BLaER1 treated with 17β-estradiol and CSF1 and Interleukin-3, amounts not matched to agents 10 nM and 100 nM (cell line): ENCODE data around the gene PLA2R1.

ENCODE experiments used
- H3K27ac ChIP-seq, 11 experiments: shearing (Covaris generic); formaldehyde crosslinking; 2 replicates each; pipeline ENCODE4 v1.8.1; 2022
- H3K27me3 ChIP-seq, 11 experiments: shearing (Covaris generic); formaldehyde crosslinking; 2 replicates each; pipeline ENCODE4 v1.8.1; 2022
- H3K36me3 ChIP-seq, 11 experiments: shearing (Covaris generic); formaldehyde crosslinking; 2 replicates each; pipeline ENCODE4 v1.8.1; 2022
- H3K4me1 ChIP-seq, 10 experiments: shearing (Covaris generic); formaldehyde crosslinking; 2 replicates each; pipeline ENCODE4 v1.8.1; 2022
- H3K4me2 ChIP-seq, 11 experiments: shearing (Covaris generic); formaldehyde crosslinking; 2 replicates each; pipeline ENCODE4 v1.8.1; 2022
- H3K4me3 ChIP-seq, 10 experiments: shearing (Covaris generic); formaldehyde crosslinking; 2 replicates each; pipeline ENCODE4 v1.8.1; 2022
- H3K9ac ChIP-seq, 11 experiments: shearing (Covaris generic); formaldehyde crosslinking; 2 replicates each; pipeline ENCODE4 v1.8.1; 2022
- H3K9me3 ChIP-seq, 11 experiments: shearing (Covaris generic); formaldehyde crosslinking; replicated peaks in 1 of 11; 2 replicates each; pipeline ENCODE4 v1.8.1; 2022
- H4K20me1 ChIP-seq, 11 experiments: shearing (Covaris generic); formaldehyde crosslinking; 2 replicates each; pipeline ENCODE4 v1.8.1; 2022
- Cebpa-rat ChIP-seq, 11 experiments: shearing (Covaris generic); IDR thresholded peaks; 2 replicates each; pipeline ENCODE4 v1.8.1; 2022

PLA2R1 gene

DNA sequence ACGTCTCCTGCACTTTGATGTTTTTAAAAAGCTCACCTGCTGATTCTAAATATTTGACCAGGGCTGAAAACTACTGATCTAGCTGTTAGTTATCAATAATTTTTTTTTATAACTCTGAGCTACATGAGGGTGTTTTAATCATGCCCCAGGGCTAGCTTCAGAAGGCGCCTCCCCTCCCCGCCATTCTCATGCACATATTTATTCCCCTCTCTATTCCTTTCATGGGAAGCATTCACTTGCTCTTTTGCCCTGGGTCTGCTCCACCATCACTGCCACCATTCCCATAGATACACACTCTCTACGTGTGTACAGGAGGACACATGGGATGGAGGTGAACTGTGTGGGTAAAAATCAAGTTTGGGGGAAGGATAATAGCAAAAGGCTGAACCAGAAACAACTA is 101.0 kb downstream of the PLA2R1 start:
- peaks cover 0 to 48% (median 20%) of the 10 kb centered on the region in 10 experiments; a peak in 13 of 20 replicates for H3K4me1 ChIP-seq
- H3K9ac ChIP-seq: no peak overlapping the region
- H3K27ac ChIP-seq: peak overlapping the region in 2 of 11 experiments; percentile 34 to 66; a peak in 5 of 22 replicates
- H3K4me3 ChIP-seq: no peak overlapping the region
- H3K4me2 ChIP-seq: peak overlapping the region in 4 of 11 experiments; percentile 54 to 80 (median 71); a peak in 8 of 22 replicates
- TF ChIP-seq Cebpa-rat (IDR thresholded peaks at IDR 0.05): no peak
- H4K20me1 ChIP-seq: no peaks in the 10 kb centered on the region
- no peaks in the 10 kb centered on the region for H3K36me3 ChIP-seq
- no peaks in the 10 kb centered on the region for H3K9me3 ChIP-seq
- H3K27me3 ChIP-seq: no peaks in the 10 kb centered on the region

GRCh38 chr2:159961037-159961436 is 101.4 kb downstream of the PLA2R1 start:
- Histone ChIP-seq H3K9me3 (no peaks in the 10 kb centered on the region), H3K27ac (peak overlapping the region in 4 of 11 experiments; percentile 28 to 66 (median 36); a peak in 6 of 22 replicates), H3K4me1 (peaks cover 0 to 48% (median 20%) of the 10 kb centered on the region in 10 experiments; a peak in 13 of 20 replicates), H3K9ac (peak overlapping the region in 1 of 11 experiments; percentile 42; a peak in 1 of 22 replicates), H3K4me2 (peak overlapping the region in 6 of 11 experiments; percentile 19 to 80 (median 62); a peak in 11 of 22 replicates), H4K20me1 (no peaks in the 10 kb centered on the region), H3K27me3 (no peaks in the 10 kb centered on the region), H3K4me3 (no peak overlapping the region), H3K36me3 (no peaks in the 10 kb centered on the region)
- no peak for TF ChIP-seq Cebpa-rat (IDR thresholded peaks at IDR 0.05)

- Histone ChIP-seq H3K9ac (peak overlapping the region in 1 of 11 experiments; percentile 42; a peak in 1 of 22 replicates), H3K4me1 (peaks cover 0 to 48% (median 20%) of the 10 kb centered on the region in 10 experiments; a peak in 13 of 20 replicates), H3K9me3 (no peaks in the 10 kb centered on the region), H3K36me3 (no peaks in the 10 kb centered on the region), H3K27ac (peak overlapping the region in 4 of 11 experiments; percentile 28 to 66 (median 36); a peak in 5 of 22 replicates), H3K27me3 (no peaks in the 10 kb centered on the region), H3K4me3 (no peak overlapping the region), H4K20me1 (no peaks in the 10 kb centered on the region), H3K4me2 (peak overlapping the region in 7 of 11 experiments; percentile 16 to 80 (median 54); a peak in 13 of 22 replicates)
- no peak for TF ChIP-seq Cebpa-rat (IDR thresholded peaks at IDR 0.05)
These were observed 102.0 kb downstream of the PLA2R1 start for GRCh38 chr2:159960414-159960813.

- Histone ChIP-seq H3K4me3 (no peak overlapping the region), H3K27me3 (no peaks in the 10 kb centered on the region), H3K36me3 (no peaks in the 10 kb centered on the region), H3K4me2 (peak overlapping the region in 6 of 11 experiments; percentile 5 to 80 (median 62); a peak in 9 of 22 replicates), H3K9ac (no peak overlapping the region), H3K4me1 (peaks cover 0 to 47% (median 20%) of the 10 kb centered on the region in 10 experiments; a peak in 13 of 20 replicates), H3K27ac (peak overlapping the region in 3 of 11 experiments; percentile 6 to 66 (median 22); a peak in 3 of 22 replicates), H3K9me3 (no peaks in the 10 kb centered on the region), H4K20me1 (no peaks in the 10 kb centered on the region)
- TF ChIP-seq Cebpa-rat (IDR thresholded peaks at IDR 0.05): no peak
These were observed 103.3 kb downstream of the PLA2R1 start for GRCh38 chr2:159959136-159959535.

DNA sequence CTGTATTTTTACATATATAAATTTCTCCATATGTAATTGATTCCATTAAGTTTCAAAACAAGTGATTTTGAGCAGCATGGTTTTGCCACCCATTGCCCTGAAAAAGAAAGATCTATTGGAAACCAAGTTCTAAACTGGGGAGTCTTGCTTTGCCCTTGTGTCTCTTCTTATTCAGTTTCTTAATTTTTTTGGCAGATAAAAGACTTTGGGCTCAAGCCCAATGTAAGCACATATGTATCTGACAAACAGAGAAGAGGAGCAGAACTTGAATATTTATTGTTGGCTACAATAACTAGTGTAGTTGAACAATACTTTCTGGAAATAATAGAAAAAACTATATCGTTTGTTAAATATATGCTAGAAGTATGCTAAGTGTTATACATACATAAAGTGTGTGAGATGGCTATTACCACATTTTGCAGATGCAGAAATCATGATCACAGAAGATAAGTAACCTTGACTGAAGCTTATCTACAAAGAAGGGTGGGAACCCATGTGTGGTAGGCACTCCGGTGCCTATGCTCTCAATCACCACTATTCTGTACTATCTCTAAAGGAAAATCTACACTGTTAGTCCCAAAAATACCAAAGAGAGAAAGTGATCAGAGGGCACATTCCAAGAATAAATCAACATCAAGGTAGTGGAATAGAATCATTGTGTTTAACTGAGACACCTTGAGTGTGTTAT is 109.1 kb downstream of the PLA2R1 start:
- Histone ChIP-seq H4K20me1 (no peaks in the 10 kb centered on the region), H3K4me3 (no peak overlapping the region), H3K4me1 (peaks cover 0 to 8% (median 0%) of the 10 kb centered on the region in 10 experiments; a peak in 5 of 20 replicates), H3K27ac (no peak overlapping the region), H3K9me3 (no peaks in the 10 kb centered on the region), H3K36me3 (no peaks in the 10 kb centered on the region), H3K9ac (no peak overlapping the region), H3K27me3 (no peaks in the 10 kb centered on the region), H3K4me2 (no peak overlapping the region)
- no peak for TF ChIP-seq Cebpa-rat (IDR thresholded peaks at IDR 0.05)

- H3K9me3 ChIP-seq: no peaks in the 10 kb centered on the region
- TF ChIP-seq Cebpa-rat (IDR thresholded peaks at IDR 0.05): no peak
- no peak overlapping the region for H3K9ac ChIP-seq
- H3K4me2 ChIP-seq: no peak overlapping the region
- H3K27ac ChIP-seq: no peak overlapping the region
- H3K27me3 ChIP-seq: no peaks in the 10 kb centered on the region
- peaks cover 0 to 5% (median 0%) of the 10 kb centered on the region in 10 experiments; a peak in 3 of 20 replicates for H3K4me1 ChIP-seq
- H4K20me1 ChIP-seq: no peaks in the 10 kb centered on the region
- no peaks in the 10 kb centered on the region for H3K36me3 ChIP-seq
- H3K4me3 ChIP-seq: no peak overlapping the region
These were observed 116.0 kb downstream of the PLA2R1 start for GRCh38 chr2:159946326-159946999.

DNA sequence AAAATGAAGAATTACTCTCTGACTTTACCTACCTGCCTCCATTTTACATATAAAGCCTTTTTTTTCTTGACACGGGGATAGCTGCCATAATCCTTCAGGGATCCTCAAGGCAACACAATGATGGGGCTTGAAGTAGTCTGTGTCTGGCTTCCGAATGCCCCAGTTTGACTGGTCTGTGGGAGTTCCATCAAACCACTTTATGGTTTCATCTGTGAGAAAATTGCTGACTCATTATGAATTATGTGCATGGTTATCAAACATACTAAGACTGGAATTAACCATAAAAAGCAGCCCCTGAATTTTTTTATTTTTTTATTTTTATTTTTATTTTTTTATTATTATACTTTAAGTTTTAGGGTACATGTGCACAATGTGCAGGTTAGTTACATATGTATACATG is 117.5 kb downstream of the PLA2R1 start:
- Histone ChIP-seq H3K4me3 (no peak overlapping the region), H3K4me1 (peaks cover 0 to 5% (median 0%) of the 10 kb centered on the region in 10 experiments; a peak in 3 of 20 replicates), H3K9ac (no peak overlapping the region), H3K27me3 (no peaks in the 10 kb centered on the region), H3K9me3 (no peaks in the 10 kb centered on the region), H3K4me2 (no peak overlapping the region), H4K20me1 (no peaks in the 10 kb centered on the region), H3K36me3 (no peaks in the 10 kb centered on the region), H3K27ac (no peak overlapping the region)
- no peak for TF ChIP-seq Cebpa-rat (IDR thresholded peaks at IDR 0.05)

- no peak for TF ChIP-seq Cebpa-rat (IDR thresholded peaks at IDR 0.05)
- Histone ChIP-seq H3K4me1 (no peaks in the 10 kb centered on the region), H3K9ac (no peak overlapping the region), H3K9me3 (no peaks in the 10 kb centered on the region), H3K27me3 (no peaks in the 10 kb centered on the region), H3K4me2 (no peak overlapping the region), H4K20me1 (no peaks in the 10 kb centered on the region), H3K4me3 (no peak overlapping the region), H3K36me3 (no peaks in the 10 kb centered on the region), H3K27ac (no peak overlapping the region)
These were observed 120.3 kb downstream of the PLA2R1 start for GRCh38 chr2:159942146-159942545.

DNA sequence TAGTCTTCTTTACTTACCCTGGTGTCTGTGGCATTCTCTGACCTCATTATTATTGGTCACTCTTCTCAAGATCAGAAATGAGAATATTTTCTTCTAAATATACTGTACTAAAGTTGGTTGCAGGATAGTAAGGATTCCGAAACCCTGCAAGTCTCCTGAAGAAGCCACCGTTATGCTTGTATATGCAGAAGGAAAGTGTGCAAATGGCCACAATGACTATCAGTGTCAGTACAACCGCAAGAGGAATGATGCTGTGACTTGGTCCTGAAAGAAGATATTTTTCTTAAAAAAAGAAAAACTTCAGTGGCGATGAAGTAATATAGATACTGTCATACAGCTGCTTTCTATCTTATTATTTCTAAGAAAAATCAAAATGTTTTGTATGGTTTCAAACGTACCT is 120.7 kb downstream of the PLA2R1 start:
- Histone ChIP-seq H4K20me1 (no peaks in the 10 kb centered on the region), H3K9ac (no peak overlapping the region), H3K27ac (no peak overlapping the region), H3K4me3 (no peak overlapping the region), H3K9me3 (peaks cover 0 to under 1% (median 0%) of the 10 kb centered on the region in 11 experiments; a peak in 1 of 22 replicates), H3K4me2 (no peak overlapping the region), H3K27me3 (no peaks in the 10 kb centered on the region), H3K4me1 (no peaks in the 10 kb centered on the region), H3K36me3 (no peaks in the 10 kb centered on the region)
- TF ChIP-seq Cebpa-rat (IDR thresholded peaks at IDR 0.05): no peak
